Activated naive CD4-positive, alpha-beta T cell treated with anti-CD3 and anti-CD28 coated beads, Interleukin-2, amount 50 U/mL, for 16 hours (primary cell): ENCODE results near the gene TMEM205.

ENCODE experiments used
- DNase-seq: peaks from one replicate; pipeline ENCODE4 v3.0.0-alpha.2; 2020

Gene TMEM205

DNA sequence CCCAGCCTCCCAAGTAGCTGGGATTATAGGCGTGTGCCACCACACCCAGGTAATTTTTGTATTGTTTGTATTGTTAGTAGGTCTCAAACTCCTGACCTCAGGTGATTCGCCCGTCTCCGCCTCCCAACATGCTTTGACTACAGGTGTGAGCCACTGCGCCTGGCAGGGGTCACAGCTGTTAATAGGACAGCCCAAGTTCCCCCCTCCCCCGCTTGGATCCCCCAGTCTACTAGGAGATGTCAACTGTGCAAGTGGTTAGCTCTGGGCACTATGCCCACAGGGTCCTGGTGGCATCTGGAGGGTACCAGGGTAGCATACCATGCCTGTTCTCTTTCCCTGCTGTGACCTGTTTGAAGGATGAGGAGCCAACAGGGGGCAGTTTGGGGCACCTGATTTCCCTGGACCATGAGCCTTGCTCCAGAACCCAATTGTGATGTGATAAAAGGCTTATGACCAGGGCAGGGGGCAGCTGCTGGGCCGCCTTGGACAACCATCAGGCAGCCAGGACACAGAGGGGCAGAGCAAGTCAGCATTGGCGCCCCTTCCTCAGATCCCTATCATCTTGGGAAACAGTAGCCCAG is 50.3 kb downstream of the TMEM205 start, which contains the start of gene TSPAN16:
Gene TSPAN16, plus strand, starts transcription at position 496 of the 581 bp plus-strand sequence. CDS start 138 bp downstream, outside the sequence.
- no peak for DNase-seq

- no peak for DNase-seq
These were observed 50.9 kb downstream of the TMEM205 start for GRCh38 chr19:11295180-11295579.

GRCh38 chr19:11293433-11294389 is 52.4 kb downstream of the TMEM205 start:
- DNase-seq: peak; percentile 85
